H4 (cell line): ENCODE data around the gene HMHB1. TPM values are rescaled to one million over a fixed set of nuclear protein-coding genes. Genes with fewer than 3 reads are reported as not detected.
A peak's percentile ranks its signal among the peaks of the same experiment; 100 is the strongest.

Source experiments
- DNase-seq: peaks from one replicate; pipeline ENCODE4 v3.0.0-alpha.2; 2015; ENCODE audit warnings: low spot score
- total RNA-seq: library from RNA; depleted of rRNA; stranded (reverse); fragments of >200 nt; shearing (Covaris generic); gene quantifications from 2 replicates; pipeline ENCODE4 v1.2.3, GENCODE V29; 2014; rRNA removed

Gene HMHB1
- total RNA-seq, result not detected in 2 replicates

DNA sequence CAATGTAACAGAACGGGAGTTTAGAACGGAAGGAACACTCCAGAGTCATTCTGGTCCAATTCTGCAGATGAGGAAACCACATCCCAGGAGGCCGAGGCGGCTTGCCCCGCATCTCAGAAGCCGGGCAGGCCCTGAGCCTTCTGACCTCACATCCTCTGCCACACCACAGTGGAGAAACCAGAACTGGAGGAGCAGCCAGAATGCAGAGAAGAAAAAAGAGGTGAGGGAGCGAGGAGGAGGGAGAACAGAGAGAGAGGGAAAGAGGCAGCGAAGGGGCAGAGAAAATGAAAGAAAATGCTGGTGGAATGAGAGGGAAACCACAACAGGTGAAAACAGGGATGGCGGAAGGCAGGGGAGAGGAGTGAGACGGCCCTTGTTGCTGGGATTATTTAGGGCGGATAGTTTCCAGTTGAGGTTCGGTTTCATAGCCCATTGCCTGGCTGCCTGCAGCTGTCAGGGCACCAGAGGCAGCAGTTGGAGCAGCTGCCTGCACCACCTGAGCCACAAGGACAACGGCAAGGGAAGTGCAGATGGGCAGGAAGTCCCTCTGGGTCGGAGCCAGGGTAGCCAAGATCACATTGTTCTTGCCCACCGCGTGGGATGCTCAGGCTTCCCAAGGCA lies at the start of gene HMHB1:
HMHB1 (plus strand) TSS at position 77 of the 621 bp plus-strand sequence.
- DNase-seq, result no peak

DNA sequence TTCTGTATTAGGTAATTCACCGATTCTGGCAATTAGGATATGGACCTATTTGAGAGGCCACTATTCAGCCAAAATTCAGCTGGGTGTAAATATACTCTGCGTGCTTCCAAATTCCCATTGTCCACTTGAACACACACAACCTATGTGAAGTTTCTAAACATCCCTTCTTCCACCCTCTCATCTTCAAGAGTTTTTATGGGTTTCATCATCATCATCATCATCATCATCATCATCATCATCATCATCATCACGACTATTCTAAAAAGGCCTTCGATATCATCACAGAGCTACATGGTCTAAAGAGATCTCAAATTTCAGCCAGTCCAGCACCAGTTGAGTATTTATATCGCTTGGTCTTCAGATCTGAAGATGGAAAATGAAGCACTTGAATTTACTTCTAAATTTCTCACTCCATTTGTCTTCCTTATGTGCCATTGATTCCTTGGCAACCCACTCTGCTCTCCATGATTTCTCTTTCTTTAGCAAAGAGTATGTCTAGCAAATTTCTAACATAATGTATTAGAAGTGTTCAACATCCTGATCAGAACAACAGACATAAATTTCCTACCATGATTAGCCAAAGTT lies 49.2 kb upstream of the HMHB1 start:
- DNase-seq, result no peak

DNA sequence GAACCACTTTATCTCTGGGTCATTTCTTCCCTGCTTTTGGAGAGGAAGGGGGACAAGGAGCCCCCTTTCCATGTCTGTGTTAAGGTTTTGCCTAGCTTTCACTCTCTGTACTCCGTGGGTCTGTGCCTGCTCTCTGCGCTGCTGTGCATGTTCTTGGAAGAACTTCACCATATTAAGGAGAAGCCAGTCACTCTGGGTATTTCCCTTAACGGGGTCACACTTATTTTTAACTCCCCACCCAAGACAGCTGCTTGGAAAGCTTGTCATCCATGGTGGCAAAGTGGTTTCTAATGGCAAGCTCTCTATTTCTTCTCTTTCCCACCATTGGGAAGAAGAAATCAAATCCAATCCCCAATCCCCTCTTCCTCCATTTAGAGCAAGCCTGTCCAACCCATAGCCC lies 44.8 kb upstream of the HMHB1 start:
- DNase-seq, result no peak

DNA sequence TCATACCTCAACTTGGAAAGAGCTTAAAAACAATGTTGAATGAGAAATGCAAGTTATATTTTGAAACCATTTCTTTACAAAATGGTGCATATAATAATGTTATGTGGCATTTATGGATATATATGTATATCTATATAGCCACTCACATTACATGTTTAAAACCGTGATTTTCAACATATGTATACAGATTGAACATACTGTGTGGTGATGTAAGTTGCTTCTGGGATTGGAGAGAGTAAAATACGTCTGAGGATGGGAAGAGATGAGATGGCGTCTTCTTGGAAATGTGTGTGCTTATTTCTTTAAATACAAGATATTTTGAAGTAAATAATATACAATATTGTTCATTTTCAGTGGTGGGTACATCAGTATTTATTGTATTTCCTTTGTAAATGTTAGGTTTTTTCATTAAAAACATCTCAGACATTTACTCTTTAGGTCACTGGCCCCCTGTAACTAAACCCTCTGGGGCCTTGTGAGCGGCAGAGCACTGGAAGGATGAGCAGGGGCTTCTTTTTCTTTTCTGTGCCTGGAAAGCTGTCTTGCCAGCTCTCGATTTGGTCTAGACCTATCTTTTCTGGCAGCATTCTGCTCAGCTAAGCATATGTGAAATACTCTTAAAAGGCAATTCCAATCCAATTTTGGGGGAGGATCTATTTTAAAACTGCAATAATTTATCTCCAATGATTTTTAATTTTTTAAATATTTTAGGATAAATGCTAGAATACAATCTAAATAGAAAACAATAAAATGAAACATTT lies 42.8 kb upstream of the HMHB1 start:
- no peak for DNase-seq

- DNase-seq, result no peak
Observed at GRCh38 chr5:143770450-143770849, 41.5 kb upstream of the HMHB1 start.

- DNase-seq, result peak; percentile 53
Observed at GRCh38 chr5:143771189-143771588, 40.8 kb upstream of the HMHB1 start.

DNA sequence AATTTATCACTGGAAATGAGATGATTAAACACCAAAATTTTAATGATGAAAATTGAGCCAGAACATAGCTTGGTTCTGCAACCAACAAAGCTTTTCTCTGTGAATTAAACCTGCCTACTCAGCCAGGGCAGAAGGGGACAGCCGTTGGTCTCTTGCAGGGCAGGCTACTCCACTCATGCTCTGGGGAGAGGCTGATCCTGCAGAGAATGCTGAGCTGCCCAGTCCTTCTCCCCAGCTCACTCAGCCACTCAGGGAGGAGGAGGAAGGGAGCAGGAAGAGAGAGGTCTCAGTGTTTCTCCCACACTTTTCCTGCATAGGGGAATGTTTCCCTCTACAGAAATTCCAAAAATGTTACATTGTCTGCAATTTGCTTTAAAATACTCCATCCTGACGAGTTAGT lies 40.4 kb upstream of the HMHB1 start:
- DNase-seq, result peak; percentile 8

- no peak for DNase-seq
Observed at GRCh38 chr5:143772621-143773020, 39.3 kb upstream of the HMHB1 start.

DNA sequence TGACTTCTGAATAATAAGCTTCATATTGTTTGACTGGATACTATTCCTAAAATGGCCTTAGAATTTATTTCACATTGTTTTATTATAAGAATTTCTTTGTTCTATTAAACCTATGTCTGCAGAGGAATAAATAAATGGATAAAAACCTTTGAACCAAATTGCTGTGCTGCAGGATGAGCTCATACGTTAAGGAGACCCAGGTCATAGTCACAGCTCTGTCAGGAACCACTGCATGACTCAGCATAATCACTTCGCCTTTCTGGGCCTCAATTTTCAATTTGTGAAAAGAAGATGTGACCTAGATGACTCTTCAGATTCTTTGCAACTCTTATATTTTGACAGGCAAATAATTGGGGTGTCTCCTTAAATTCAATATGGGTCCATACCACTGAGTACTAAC lies 36.7 kb upstream of the HMHB1 start:
- DNase-seq, result peak; percentile 27

DNA sequence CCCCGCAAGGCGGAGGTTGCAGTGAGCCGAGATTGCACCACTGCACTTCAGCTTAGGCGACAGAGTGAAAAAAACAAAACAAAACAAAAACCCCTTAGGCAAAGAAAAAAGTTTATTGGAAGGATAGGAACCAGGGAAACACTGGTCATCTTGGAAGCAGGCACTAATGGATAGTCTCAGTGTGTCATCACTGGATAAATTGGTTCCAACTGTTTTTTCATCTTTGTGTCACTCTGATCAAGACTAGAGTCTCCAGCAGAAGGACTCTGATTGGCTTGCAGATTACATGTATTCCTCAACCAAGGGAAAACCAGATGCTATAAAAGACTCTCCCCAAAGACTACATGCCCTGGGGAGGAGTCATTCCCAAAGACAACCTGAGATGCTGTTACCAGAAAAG lies 35.0 kb upstream of the HMHB1 start:
- DNase-seq, result no peak

- DNase-seq, result no peak
Observed at GRCh38 chr5:143779506-143779905, 32.5 kb upstream of the HMHB1 start.

DNA sequence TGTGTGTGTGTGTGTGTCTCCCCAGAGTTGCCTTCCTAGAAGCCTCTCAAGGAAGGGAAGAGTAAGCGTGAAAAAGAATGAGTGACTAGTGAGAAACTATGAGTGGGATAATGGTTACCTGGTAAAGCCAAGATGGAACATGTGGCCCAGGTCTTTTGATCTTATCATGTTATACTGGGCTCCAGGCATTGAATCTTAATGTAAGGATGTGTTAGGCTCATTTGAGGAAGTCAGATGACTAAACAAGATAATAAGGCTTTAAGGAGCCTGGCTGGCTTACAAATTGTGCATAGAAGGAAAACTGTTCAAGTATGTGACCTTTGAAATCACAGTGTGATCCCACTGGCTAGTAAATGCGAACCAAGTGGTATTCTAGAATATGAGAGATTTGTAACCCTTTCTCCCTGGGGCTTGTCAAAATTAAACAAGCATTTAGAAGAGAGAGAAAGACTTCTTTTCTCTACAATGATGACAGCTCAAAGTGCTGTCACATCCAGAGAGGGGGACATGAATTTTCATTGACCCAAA lies 29.9 kb upstream of the HMHB1 start:
- no peak for DNase-seq

DNA sequence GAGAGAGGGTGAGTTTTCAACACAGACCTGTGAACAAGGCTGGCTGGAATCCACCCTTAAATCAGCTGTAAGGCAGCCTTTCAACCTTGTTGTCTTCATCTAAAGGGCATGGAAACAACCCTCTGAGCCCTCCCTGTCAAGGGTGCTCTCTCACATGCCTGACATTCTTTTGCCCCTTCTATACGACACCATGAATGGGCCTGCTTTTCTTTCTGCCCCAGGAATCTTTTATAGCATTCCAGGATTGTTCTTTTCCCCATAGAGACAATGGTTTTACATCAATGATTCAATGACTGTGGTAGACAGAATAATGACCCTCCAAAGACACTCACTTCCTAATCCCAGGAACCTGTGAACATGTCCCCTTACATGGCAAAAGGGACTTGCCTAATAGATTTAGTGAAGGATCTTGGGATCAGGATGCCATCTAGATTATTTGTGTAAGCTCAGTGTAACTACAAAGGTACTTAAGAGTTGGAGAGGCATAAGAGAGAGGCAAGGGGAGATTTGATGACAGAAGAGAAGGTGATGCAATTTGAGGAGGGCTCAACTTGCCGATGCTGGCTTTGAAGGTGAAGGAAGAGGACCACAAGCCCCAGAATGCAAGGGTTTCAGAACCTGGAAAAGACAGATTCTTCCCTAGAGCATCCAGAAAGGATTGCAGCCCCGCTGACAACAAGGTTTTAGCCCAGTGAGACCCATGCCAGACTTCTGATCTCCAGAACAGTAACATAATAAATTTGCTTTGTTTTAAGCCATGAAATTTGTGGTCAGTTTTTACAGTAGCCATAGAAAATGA lies 29.2 kb upstream of the HMHB1 start:
- no peak for DNase-seq

DNA sequence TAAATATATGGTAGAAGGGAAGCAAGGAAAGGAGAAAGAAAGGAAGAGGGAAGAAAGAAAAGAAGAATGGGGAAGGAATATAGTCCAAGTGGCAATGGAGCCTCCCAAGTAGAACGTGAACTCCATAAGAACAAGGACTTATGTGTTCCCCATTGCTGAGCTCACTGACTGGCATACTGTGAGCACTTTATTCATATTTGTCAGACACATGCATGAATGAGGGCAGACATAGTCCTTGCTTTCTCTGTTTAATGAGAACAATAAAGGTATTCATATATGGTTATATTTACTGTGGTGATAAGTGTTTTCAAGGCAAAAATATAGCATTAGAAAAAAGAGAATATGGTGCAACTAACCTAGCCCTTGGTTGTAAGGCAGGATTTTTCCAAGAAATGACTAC lies 23.6 kb upstream of the HMHB1 start:
- DNase-seq, result no peak

DNA sequence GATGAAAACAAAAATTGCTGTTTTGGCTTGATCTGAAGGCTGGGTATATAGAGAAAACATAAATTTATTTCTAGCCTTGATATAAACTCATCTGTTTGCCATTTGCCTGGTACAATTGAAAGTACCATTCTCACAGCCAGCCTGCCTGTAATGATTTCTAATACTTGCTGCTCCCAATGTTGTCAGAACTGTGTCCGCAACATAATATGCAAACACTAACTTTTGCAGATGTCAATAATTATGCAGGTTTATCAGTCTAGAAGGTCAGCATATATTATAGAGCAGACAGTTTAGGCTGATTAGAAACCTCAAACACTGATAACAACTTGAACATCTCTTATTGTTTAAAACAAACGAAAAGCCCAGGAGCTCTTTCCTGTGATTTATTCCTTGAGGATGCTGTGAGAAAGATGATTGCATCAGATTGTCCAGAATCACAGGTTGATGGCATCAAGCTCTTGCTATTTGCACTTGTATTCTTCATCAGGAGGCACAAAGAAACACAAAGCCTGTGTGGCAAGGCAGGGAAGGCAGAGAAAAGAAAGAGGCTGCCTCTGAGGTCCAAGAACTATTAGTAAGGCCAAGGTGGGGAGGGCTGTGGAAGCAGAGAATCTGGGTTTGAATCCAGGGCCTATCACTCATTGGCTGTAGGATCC lies 21.4 kb upstream of the HMHB1 start:
- no peak for DNase-seq

DNA sequence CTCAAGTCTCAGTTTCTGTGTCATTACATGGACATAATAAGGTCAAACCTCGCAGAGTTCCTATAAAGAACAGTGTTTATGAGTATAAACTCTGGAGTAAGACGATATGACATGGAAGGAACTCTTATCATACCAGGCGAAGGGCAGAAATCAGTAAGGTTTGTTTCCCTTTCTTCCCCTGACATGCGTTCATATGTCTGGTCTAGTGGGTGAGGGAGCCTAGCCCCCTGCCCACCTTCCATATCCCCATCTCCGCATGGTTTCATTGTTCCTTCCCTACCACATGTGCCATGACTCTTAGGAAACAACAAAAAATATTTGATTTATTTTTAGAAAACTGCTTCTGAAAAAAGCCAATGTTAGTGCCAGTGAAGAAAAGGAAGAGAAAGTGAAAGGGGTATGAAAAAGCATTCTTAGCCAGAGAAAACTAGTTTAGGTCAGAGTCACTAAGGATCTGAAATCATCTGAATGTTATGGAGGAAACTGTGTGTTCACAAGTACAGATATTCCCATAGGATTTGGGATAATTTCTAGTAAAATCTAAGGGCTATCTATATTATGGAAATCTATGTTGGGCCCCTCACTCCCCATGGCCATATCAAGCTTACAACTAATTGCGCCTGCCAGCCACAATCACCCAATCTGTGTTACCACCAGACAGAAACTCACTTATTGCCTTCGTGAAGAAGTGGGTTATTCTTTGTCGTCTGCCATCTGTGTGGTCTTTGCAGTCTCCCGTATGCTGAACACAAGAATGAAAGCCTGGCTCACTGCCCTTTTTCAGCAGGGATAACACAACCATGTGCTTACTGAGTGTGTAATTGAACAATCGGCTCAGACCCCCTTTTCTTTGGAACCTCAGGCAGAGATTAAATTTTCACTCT lies 19.9 kb upstream of the HMHB1 start:
- DNase-seq, result no peak

DNA sequence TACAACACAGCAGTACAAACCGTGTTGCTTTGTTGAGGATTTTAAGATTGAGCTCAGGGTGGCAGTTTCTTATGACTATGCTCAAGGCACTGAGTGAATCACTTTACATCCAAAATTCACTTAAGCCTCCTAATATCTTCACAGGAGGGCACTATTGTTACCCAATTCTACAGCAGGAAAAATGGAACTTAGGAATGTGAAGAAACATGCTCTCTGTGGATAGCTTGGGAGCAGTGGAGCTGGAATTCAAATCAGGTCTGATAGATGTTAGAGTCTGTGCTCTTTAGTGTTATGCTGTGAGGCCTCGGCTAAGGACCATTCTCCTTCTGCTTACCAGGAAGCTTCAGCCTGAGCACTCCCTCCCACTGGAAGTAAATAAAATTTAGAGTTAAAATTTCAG lies 18.7 kb upstream of the HMHB1 start:
- DNase-seq, result no peak

- no peak for DNase-seq
Observed at GRCh38 chr5:143796125-143796524, 15.8 kb upstream of the HMHB1 start.

- no peak for DNase-seq
Observed at GRCh38 chr5:143796753-143797152, 15.2 kb upstream of the HMHB1 start.

GRCh38 chr5:143800715-143801114 lies 11.2 kb upstream of the HMHB1 start:
- no peak for DNase-seq
